Nephron progenitor cell (in vitro differentiated cells): ENCODE measurements around the gene GNB5.
A peak's percentile ranks its signal among the peaks of the same experiment; 100 is the strongest.

ENCODE experiments used
- DNase-seq: peaks from one replicate; pipeline ENCODE4 v3.0.0; 2021
- H3K27ac Mint-ChIP-seq: 2 replicates; pipeline ENCODE4 v1.8.0; 2021; ENCODE audit warnings: mild to moderate bottlenecking, moderate library complexity, mixed read lengths
- H3K27me3 Mint-ChIP-seq: 2 replicates; pipeline ENCODE4 v1.8.0; 2021; ENCODE audit warnings: mild to moderate bottlenecking, low read depth, mixed read lengths; ENCODE audit not compliant: poor library complexity
- H3K36me3 Mint-ChIP-seq: 2 replicates; pipeline ENCODE4 v1.8.0; 2021; ENCODE audit warnings: low read depth, mixed read lengths
- H3K4me1 Mint-ChIP-seq: 2 replicates; pipeline ENCODE4 v1.8.0; 2021; ENCODE audit warnings: mixed read lengths
- H3K4me3 Mint-ChIP-seq: 2 replicates; pipeline ENCODE4 v1.8.0; 2021; ENCODE audit warnings: mild to moderate bottlenecking, moderate library complexity, mixed read lengths
- H3K9me3 Mint-ChIP-seq: 2 replicates; pipeline ENCODE4 v1.8.0; 2021; ENCODE audit warnings: mild to moderate bottlenecking, moderate library complexity, mixed read lengths
- TF ChIP-seq, protein P1 (sequence below): fragments of 200-600 bp; sonication (generic); IDR thresholded peaks from 2 replicates; pipeline ENCODE4 v1.5.0; 2021; ENCODE audit warnings: antibody characterized with exemption

The GNB5 gene

GRCh38 chr15:52158084-52158765 lies 33.0 kb downstream of the GNB5 start:
- Mint-ChIP-seq H3K4me3 (no peak overlapping the region), H3K36me3 (no peaks in the 10 kb centered on the region), H3K9me3 (no peaks in the 10 kb centered on the region), H3K27ac (peak overlapping the region; percentile 65), H3K4me1 (peaks cover 13% of the 10 kb centered on the region), H3K27me3 (peaks cover 2% of the 10 kb centered on the region)
- TF ChIP-seq, protein P1, sequence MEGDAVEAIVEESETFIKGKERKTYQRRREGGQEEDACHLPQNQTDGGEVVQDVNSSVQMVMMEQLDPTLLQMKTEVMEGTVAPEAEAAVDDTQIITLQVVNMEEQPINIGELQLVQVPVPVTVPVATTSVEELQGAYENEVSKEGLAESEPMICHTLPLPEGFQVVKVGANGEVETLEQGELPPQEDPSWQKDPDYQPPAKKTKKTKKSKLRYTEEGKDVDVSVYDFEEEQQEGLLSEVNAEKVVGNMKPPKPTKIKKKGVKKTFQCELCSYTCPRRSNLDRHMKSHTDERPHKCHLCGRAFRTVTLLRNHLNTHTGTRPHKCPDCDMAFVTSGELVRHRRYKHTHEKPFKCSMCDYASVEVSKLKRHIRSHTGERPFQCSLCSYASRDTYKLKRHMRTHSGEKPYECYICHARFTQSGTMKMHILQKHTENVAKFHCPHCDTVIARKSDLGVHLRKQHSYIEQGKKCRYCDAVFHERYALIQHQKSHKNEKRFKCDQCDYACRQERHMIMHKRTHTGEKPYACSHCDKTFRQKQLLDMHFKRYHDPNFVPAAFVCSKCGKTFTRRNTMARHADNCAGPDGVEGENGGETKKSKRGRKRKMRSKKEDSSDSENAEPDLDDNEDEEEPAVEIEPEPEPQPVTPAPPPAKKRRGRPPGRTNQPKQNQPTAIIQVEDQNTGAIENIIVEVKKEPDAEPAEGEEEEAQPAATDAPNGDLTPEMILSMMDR = no peak
- DNase-seq = no peak

- no peaks in the 10 kb centered on the region for H3K36me3 Mint-ChIP-seq
- TF ChIP-seq, protein P1 = no peak
- no peaks in the 10 kb centered on the region for H3K9me3 Mint-ChIP-seq
- H3K27me3 Mint-ChIP-seq = peaks cover 2% of the 10 kb centered on the region
- peaks cover 9% of the 10 kb centered on the region for H3K4me1 Mint-ChIP-seq
- H3K27ac Mint-ChIP-seq = no peak overlapping the region
- DNase-seq = no peak
- no peak overlapping the region for H3K4me3 Mint-ChIP-seq
Observed at GRCh38 chr15:52155878-52156277, 35.3 kb downstream of the GNB5 start.

DNA sequence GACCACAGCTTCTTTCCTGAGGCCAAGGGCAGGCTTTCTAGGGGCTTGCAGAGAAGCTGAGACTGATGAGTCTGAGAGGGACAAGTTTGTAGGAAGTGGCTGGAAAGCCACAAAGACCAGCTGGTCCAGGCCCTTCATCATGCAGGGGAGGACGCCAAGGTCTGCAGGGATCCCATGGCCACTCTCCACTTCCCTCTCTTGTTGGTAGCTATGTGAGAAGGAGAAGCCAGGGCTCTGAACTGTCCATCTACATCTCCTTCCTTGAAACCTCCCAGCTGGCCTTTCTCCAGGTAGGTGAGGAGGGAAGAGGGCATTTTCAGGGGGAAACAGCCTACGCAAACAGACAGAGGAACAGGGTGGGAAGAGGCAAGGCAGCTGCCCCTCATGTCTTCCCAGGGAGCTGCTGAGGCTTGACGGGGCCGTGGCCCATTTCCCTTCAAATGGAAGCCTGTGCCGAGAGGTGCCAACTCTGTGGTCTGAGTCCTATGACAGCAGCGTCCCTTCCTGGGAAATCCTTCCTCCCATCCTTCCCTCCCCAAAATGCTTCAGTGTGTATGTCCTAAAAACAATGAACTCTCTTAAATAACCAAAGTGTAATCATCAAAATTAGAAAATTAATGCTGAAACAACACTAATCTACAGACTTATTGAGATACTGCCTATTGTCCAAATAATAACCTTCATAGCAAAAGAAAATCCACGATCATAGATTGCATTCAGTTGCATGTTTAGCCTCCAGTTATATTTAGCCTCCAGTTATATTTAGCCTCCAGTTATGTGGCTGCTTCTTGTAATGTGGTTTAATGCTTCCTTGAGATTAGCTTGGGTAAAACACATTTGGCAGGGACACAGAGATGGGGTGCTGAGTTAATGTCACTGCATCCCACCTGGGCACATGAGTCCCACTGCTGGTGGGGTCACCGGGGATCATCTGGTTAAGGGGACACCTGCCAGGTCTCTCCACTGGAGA lies 36.0 kb downstream of the GNB5 start:
- Mint-ChIP-seq H3K27ac (no peak overlapping the region), H3K4me1 (peaks cover 9% of the 10 kb centered on the region), H3K36me3 (no peaks in the 10 kb centered on the region), H3K9me3 (no peaks in the 10 kb centered on the region), H3K27me3 (peaks cover 6% of the 10 kb centered on the region), H3K4me3 (no peak overlapping the region)
- no peak for DNase-seq
- TF ChIP-seq, protein P1 = no peak

GRCh38 chr15:52153900-52154895 lies 37.0 kb downstream of the GNB5 start:
- no peak for DNase-seq
- no peak overlapping the region for H3K27ac Mint-ChIP-seq
- no peak overlapping the region for H3K4me3 Mint-ChIP-seq
- H3K27me3 Mint-ChIP-seq = peaks cover 6% of the 10 kb centered on the region
- H3K4me1 Mint-ChIP-seq = peaks cover 9% of the 10 kb centered on the region
- no peaks in the 10 kb centered on the region for H3K36me3 Mint-ChIP-seq
- no peaks in the 10 kb centered on the region for H3K9me3 Mint-ChIP-seq
- TF ChIP-seq, protein P1 = no peak

- TF ChIP-seq, protein P1 = no peak
- H3K4me3 Mint-ChIP-seq = no peak overlapping the region
- peaks cover 3% of the 10 kb centered on the region for H3K9me3 Mint-ChIP-seq
- peaks cover 6% of the 10 kb centered on the region for H3K36me3 Mint-ChIP-seq
- H3K27ac Mint-ChIP-seq = no peak overlapping the region
- H3K27me3 Mint-ChIP-seq = peaks cover 6% of the 10 kb centered on the region
- H3K4me1 Mint-ChIP-seq = no peaks in the 10 kb centered on the region
- DNase-seq = no peak
Observed at GRCh38 chr15:52151353-52151752, 39.8 kb downstream of the GNB5 start.
